ENCODE measurements around the gene COL16A1.
"Not testable (repeated sequence)": the region's sequence is repeated elsewhere in the genome, so short reads cannot be mapped to it uniquely, and the experiment has no call there.

Gene COL16A1

DNA sequence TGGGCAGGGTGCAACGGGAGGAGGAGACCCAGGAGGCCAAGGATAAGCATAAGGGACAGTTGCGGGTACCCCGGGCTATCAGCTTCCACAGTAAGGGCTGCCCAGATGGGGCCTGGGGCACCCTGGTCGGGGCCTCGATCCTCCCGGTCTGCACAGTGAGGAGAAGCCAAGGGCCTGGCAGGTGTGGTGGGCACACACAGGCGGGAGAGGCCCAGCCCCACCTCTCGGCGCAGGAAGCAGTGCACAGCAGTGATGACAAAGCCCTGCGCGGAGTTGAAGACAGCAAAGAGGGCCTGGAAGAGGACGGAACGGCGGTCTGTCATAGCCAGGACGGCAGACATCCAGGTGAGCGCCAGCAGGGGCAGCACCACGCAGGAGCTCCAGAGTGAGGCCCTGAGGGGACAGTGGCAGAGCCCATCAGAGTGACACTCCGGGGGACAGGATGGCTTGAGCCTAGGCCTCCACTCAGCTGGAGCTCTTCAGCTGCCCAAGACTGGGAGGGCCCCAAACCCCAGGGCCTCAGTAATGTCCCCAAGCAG is 29.0 kb upstream of the COL16A1 start:
- no peak for DNase-seq (ENCODE audit: low spot score)

GRCh38 chr1:31732343-31732742 is 28.5 kb upstream of the COL16A1 start:
- no peak for DNase-seq (ENCODE audit: low spot score)

GRCh38 chr1:31731049-31731565 is 27.3 kb upstream of the COL16A1 start:
- DNase-seq (ENCODE audit: low spot score) = no peak

GRCh38 chr1:31730336-31731048 is 26.7 kb upstream of the COL16A1 start:
- DNase-seq (ENCODE audit: low spot score) = no peak

DNA sequence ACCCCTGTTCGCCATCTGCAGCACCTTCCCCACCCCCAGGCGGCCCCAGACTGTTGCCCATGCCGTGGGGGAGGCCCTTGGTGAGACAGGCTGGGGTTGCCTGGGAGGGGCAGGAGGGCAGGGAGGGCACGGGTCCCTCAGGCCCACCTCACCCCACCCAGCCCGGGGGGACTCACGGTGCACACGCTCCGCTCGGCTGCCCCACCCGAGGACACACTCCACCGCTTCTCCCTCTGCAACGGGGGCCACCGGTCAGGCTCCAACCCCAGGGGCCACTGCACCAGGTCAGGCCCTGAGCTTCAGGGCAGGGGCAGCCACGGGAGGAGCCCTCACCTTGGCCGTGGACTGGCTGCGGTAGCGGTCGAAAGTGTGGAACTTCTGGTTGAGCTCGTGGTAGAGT is 24.0 kb upstream of the COL16A1 start:
- DNase-seq (ENCODE audit: low spot score) = no peak

- DNase-seq (ENCODE audit: low spot score) = no peak
Observed at GRCh38 chr1:31727195-31727594, 23.4 kb upstream of the COL16A1 start.

- no peak for DNase-seq (ENCODE audit: low spot score)
Observed at GRCh38 chr1:31726715-31727114, 22.9 kb upstream of the COL16A1 start.

DNA sequence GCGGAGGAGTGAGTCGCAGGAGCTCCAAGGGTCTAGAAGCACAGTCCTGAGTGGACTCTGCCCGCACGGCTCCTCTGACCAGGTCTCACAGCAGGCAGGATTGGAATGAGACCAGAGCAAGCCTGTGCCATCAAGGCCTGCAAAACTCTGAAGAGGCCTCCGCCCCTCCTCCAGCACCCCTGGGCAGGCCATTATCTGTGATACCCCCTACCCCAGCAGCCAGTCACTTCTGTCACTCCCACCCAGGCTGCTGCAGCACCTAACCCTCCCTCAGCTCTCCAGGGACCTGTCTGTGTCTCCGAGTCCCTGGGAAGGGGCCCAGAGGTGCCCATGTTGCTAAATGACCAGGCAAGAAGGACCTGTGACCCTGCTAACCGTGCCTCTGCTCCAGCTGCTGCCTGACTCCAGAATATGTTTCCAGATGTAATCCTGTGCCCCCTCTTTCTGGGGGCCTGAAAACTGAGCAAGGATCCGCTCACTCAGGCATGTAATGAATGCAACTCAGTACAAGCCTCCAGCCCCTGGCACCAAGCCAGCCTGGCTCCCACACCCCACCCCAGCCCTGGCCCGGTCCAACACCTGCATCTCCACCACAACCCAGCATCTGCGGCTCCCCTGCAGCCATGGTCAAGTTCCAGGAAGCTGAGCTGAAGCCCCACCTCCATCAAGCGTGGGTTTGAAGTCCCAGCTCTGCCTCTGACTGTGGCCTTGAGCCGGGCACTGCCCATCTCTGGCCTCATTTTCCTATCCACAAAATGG is 22.1 kb upstream of the COL16A1 start:
- DNase-seq (ENCODE audit: low spot score) = no peak

DNA sequence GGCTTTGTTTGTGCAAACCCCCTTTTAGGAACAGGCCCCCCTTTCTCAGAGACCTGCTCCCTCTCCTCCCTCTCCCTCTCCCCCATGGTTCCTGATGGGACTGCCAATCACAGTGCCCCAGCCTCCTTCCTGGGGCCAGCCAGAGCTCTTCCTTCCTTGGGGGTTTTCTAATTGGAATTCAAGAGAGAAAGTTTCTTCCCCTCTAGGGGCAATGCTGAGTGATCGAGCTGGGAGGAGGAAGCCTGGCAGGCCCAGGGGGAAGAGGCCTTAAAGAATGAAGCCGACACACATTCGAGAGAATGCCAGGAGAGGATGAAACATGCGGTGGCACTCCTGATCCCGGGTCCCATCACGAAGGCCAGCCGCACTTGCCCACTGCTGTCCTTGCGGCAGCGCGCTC is 21.3 kb upstream of the COL16A1 start:
- no peak for DNase-seq (ENCODE audit: low spot score)

GRCh38 chr1:31723828-31724359 is 20.1 kb upstream of the COL16A1 start:
- peak; percentile 68 for DNase-seq (ENCODE audit: low spot score)

DNA sequence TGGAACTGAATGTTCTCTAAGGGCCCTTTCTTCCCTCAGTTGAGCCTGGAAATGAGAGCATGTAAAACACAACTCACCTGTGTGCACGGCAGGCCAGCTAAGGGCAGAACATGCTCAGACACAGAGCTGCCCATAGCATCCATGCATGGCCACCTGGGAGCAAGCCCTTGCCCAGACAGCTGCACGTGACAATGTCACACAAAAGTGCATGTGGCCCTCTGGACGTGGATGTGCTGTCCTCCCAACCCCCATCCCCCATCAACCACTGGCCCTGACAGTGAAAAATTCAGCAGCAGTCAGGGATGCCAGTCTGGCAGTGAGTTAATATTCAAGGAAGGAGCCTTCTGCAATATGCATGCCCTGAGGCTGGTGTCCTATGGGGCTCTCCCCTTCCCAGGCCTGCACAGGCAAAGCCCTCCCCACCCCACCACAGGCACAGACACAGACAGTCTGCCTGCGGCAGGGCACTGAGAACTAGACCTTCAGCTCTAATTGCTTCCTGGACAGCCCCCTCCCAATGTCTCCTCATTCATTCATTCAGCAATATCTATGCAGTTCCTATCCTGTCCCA is 14.6 kb upstream of the COL16A1 start:
- no peak for DNase-seq (ENCODE audit: low spot score)

DNA sequence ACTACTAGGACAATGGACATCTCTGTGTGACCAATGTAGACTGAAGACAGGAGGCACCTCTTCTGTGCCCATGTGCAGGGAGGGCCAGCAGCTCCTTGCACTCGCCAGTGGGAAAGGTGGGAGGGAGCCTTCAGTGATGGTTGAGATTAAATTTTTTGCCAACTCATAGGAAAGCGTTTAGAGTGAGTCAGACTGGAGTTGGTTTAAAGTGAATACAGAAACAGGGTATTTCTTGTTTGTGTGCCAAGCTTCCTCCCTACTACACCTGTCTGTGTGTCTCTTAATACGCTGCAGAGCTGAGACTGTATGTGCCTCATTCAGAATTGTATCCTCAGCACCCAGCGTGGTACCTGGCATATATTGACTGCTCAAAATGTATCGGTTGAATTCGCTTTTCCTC is 13.5 kb upstream of the COL16A1 start:
- DNase-seq (ENCODE audit: low spot score) = no peak

DNA sequence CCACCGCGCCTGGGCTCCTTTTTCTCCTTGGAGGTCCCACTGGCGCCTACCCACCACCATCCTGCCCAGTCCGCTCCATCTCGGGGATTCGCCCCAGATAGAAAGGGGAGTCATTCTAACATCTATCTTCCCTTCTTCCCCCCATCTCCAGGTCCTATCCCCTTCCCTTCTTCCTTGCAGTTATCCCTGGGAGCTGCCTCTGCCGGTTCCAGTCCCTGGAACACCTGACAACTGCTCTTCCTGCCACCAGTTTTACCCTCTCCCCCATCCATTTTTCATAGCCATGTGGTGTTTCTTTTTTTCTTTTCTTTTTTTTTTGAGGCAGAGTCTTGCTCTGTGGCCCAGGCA is 12.0 kb upstream of the COL16A1 start:
- no peak for DNase-seq (ENCODE audit: low spot score)

GRCh38 chr1:31715087-31715872 is 11.5 kb upstream of the COL16A1 start:
- peak; percentile 80 for DNase-seq (ENCODE audit: low spot score)

DNA sequence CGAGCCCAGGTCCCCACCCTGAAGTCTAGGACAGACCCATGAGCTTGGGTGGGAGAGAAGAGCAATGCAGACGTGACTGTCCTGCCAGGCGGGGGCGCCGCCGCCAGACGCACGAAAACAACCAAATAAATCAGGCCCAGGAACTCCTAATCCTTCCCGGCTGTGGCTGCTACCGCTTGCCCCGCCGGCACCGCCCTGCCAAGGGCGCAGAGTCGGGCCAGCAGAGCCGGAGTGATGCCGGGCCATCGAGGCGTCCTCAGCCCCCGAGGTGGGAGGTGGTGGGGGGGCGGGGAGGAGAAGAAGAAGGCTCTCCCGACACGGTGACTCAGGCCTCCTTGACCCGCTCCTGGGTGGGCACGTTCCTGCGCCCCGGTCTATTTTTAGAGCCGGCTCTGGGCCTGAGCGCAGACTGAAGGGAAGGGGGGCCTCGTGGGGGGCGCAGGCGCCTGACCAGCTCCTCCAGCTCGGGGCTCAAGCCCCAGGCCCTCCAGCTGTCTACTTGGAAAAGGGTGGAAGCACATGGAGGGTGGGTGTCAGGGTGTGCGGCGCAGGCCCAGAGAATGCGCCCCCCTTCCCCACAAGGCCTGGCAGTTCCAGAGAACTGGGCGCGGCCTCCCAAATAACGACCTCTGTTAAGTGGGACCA is 10.7 kb upstream of the COL16A1 start:
- DNase-seq (ENCODE audit: low spot score) = no peak

GRCh38 chr1:31712630-31713029 is 8.8 kb upstream of the COL16A1 start:
- no peak for DNase-seq (ENCODE audit: low spot score)

DNA sequence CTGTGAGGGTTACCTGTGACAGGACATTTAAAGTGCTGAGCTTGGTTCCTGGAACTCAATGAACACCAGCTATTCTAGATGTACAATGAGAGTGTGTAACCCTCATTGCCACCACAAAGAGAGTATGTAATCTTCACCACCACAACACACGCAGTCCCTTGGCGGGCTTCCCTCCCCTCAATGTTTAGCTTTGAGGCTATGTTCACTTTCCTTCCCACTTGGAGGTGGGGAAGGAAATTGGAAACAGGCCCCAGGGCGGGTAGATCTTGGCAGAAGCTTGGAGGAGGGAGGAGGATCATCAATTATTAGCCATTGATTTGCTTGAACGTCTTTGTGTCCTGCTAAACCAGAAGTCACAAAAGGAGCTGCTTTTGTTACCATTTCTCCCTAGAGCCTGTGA is 8.3 kb upstream of the COL16A1 start:
- no peak for DNase-seq (ENCODE audit: low spot score)

- no peak for DNase-seq (ENCODE audit: low spot score)
Observed at GRCh38 chr1:31708324-31708723, 4.5 kb upstream of the COL16A1 start.

GRCh38 chr1:31707711-31708110 is 3.9 kb upstream of the COL16A1 start:
- DNase-seq (ENCODE audit: low spot score) = no peak

DNA sequence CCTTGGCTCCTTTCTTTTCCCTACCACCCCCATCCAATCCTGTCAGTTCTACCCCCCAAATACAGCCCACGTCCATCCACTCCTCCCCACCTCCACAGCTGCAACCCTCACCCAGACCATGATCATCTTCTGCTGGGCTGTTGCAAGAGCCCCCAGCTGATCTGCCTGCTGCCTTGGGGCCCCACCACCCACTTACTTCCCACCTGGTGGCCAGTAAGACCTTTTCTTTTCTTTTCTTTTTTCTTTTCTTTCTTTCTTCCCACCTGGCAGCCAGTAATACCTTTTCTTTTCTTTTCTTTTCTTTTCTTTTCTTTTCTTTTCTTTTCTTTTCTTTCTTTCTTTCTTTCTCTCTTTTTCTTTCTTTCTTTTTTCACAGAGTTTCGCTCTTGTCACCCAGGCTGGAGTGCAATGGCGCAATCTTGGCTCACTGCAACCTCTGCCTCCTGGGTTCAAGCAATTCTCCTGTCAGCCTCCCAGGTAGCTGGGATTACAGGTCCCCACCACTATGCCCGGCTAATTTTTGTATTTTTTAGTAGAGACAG is 3.3 kb upstream of the COL16A1 start:
- DNase-seq (ENCODE audit: low spot score) = not testable (repeated sequence)
